Fibroblast of pulmonary artery (primary cell): Measurements from ENCODE around the gene GGTA1.

Experiments
- DNase-seq: peaks from one replicate; pipeline ENCODE4 v3.0.0-alpha.2; 2010; ENCODE audit warnings: low read depth
- H3K4me3 ChIP-seq: replicated peaks from 2 replicates; pipeline ENCODE4 v1.5.1; 2011; ENCODE audit warnings: low read depth, mild to moderate bottlenecking, control low read depth, low read length, moderate library complexity
- TF ChIP-seq, protein P1 (sequence below): IDR thresholded peaks from 2 replicates; pipeline ENCODE4 v1.5.1; 2011; ENCODE audit warnings: mild to moderate bottlenecking, control low read depth, low read length, inconsistent platforms; ENCODE audit errors: missing control alignments

GGTA1 gene

DNA sequence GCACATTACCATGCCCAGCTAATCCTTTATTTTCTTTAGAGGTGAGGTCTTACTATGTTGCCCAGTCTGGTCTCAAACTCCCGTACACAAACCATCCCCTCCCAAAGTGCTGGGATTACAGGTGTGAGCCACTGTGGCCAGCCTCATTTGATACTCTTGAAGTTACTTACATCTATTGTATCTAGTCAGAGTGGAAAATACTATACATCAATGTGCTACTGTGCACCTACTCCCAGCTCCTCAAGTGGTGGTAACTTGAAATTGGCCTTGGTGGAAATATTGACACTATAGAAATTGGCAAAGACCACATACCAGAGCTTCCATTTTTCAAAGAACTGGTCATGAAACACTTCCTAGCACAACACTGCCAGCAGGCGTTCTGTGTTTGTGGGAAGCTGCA lies 10.3 kb downstream of the GGTA1 start:
- no peak for DNase-seq
- H3K4me3 ChIP-seq, result no peak overlapping the region
- TF ChIP-seq, protein P1, sequence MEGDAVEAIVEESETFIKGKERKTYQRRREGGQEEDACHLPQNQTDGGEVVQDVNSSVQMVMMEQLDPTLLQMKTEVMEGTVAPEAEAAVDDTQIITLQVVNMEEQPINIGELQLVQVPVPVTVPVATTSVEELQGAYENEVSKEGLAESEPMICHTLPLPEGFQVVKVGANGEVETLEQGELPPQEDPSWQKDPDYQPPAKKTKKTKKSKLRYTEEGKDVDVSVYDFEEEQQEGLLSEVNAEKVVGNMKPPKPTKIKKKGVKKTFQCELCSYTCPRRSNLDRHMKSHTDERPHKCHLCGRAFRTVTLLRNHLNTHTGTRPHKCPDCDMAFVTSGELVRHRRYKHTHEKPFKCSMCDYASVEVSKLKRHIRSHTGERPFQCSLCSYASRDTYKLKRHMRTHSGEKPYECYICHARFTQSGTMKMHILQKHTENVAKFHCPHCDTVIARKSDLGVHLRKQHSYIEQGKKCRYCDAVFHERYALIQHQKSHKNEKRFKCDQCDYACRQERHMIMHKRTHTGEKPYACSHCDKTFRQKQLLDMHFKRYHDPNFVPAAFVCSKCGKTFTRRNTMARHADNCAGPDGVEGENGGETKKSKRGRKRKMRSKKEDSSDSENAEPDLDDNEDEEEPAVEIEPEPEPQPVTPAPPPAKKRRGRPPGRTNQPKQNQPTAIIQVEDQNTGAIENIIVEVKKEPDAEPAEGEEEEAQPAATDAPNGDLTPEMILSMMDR, result no peak

DNA sequence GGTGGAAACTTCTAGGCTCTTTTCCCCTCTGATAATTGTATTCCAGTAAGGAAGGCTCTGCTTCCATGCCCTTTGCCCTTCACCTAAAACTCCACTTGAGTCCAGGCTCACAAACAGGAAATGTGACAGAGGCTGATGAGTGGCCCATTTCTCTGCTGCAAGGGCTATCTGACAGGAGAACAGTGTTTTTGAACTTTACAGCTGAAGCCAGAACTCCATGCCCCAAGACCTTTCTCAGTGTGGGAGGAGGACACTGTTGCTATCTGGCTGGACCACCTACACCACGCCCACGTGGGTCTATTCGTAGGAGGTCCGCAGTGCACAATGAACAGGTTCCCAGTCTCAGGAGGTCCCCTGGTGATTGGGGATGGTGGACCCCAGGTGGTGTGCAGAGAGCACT lies 13.6 kb downstream of the GGTA1 start:
- no peak overlapping the region for H3K4me3 ChIP-seq
- TF ChIP-seq, protein P1, result no peak
- no peak for DNase-seq

- DNase-seq, result no peak
These were observed 14.0 kb downstream of the GGTA1 start for GRCh38 chr9:121485623-121486022.

GRCh38 chr9:121484651-121485446 lies 14.8 kb downstream of the GGTA1 start:
- TF ChIP-seq, protein P1, result no peak
- no peak overlapping the region for H3K4me3 ChIP-seq
- no peak for DNase-seq

More at GRCh38 chr9:121485623-121486022, 14.0 kb downstream of the GGTA1 start:
- H3K4me3 ChIP-seq, result no peak overlapping the region
- TF ChIP-seq, protein P1, result no peak

DNA sequence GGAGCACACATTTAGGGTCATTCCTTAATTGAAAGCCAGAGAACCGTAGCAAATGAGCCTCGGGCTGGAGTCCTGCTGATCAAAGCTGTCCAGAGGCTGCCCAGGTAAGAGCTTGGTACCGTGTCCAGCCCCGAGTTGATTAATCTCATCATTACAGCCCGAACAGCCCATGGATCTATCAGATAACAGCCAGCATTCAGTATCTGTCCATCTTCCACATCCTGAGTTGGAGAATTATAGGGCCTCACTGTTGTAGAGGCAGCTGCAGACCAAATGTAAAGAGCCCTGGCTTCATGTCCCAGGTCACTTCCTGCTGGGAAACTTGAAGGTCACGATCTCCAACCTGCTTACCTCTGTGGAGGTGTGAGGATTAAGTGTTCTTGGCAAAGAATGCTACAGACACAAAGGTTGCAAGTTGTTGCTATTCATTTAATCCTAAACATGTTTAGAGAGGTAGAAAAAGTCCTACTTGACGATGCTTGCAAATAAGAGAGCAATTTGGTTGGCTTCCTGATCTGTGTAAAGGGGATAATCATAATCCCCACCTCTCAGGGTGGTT lies 16.1 kb downstream of the GGTA1 start:
- no peak for DNase-seq
- no peak overlapping the region for H3K4me3 ChIP-seq
- TF ChIP-seq, protein P1, result no peak

DNA sequence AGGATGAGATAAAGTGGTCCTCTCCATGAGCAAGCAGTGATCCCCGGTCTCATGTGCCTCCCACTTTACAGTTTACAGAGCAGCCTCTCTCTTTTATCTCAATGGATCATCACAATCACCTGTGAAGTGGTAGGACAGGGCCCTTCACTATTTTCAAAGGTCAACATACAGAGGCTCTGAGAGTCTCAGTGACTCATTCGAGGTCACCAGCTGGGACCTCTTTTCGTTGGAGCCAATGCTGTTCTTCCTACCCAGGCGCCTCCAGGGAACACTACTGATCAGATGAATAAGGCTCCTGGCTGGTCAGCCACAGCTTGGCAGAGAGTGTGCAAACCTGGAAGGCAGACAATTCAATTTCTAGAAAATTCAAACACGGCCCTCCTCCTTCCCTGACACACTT lies 16.6 kb downstream of the GGTA1 start:
- H3K4me3 ChIP-seq, result no peak overlapping the region
- TF ChIP-seq, protein P1, result no peak
- DNase-seq, result no peak
